Measurements from ENCODE around the gene ADAMTS9.

The ADAMTS9 gene, protein sequence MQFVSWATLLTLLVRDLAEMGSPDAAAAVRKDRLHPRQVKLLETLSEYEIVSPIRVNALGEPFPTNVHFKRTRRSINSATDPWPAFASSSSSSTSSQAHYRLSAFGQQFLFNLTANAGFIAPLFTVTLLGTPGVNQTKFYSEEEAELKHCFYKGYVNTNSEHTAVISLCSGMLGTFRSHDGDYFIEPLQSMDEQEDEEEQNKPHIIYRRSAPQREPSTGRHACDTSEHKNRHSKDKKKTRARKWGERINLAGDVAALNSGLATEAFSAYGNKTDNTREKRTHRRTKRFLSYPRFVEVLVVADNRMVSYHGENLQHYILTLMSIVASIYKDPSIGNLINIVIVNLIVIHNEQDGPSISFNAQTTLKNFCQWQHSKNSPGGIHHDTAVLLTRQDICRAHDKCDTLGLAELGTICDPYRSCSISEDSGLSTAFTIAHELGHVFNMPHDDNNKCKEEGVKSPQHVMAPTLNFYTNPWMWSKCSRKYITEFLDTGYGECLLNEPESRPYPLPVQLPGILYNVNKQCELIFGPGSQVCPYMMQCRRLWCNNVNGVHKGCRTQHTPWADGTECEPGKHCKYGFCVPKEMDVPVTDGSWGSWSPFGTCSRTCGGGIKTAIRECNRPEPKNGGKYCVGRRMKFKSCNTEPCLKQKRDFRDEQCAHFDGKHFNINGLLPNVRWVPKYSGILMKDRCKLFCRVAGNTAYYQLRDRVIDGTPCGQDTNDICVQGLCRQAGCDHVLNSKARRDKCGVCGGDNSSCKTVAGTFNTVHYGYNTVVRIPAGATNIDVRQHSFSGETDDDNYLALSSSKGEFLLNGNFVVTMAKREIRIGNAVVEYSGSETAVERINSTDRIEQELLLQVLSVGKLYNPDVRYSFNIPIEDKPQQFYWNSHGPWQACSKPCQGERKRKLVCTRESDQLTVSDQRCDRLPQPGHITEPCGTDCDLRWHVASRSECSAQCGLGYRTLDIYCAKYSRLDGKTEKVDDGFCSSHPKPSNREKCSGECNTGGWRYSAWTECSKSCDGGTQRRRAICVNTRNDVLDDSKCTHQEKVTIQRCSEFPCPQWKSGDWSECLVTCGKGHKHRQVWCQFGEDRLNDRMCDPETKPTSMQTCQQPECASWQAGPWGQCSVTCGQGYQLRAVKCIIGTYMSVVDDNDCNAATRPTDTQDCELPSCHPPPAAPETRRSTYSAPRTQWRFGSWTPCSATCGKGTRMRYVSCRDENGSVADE (N-terminal part only)

DNA sequence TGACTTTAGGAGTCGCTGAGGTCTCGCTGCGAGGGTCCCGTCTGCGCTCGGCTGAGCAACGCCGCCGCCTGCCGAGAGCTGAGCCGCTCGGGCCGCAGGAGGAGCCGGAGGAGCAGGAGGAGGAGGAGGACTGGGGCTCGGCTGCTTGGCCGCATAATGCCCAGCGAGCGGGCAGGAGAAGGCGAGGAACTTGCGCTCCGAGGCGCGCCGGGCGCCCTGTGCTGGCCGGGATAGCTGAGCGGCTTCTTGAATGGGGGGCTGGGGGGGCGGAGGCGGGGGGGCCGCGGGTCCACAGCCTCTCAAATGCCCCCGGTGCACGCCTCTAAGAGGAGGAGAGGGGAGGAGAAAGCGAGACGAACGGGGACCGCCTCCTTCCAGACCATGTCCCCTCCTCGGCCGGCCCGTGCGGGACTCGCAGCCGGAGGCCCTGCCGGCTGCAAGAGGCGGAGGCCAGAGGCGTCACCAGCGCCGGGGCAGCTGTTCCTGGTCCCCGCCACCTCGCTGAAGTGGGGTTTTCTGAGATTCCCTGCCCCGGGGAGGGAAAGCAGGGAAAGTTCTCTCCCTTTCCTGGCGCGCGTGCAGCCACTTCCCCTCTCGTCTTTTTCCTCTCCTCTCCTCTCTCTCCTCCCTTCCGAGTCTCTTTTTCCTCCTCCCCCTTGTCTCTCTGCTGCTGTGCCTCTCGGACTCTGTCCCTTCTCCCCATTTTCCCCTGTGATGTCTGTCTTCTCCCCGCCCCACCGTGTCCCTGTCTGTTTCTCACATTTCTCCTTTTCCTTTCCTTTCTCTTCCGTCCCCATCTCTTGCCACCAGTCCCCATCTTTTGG is at the start of gene ADAMTS9:
Gene ADAMTS9, minus strand, starts transcription at position 220 of the 824 bp plus-strand sequence. CDS start 343 bp downstream, outside the sequence.
- DNase-seq, result no peak

DNA sequence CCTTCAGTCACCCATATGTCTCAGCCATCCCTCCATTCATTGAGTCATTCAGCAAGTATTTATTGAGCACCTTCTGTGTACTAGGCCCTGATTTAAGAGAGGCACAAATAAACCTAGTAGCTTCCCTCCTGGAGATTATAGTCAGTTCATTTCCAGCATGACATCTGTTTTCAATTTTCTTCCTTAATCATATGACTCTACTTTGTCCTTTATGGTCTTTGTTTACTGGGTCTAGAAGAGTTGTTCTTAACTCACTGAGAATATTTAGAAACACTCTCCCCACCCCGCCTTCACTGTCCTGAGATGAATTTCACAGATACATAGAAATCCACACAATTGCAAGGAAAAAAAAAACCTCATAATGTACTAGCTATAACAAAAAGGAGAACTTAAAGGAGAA is 44.8 kb upstream of the ADAMTS9 start:
- no peak for DNase-seq

DNA sequence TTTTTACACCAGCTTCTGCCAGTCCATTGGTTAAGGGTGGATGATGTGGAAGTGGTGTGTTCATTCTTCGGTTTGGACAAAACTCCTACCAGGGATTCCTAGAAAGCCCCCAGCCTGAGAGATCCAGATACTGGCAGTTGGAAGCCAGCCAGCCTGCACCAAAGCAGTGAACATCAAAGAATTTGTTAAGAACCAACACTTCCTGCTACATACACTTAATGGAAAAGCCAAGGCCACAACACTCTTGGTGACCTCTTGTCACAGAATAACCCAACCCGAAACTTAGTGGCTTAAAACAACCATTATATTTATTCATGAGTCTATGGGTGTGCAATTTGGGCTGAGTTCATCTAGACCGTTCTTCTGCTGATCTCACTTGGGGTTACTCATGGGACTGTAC is 42.9 kb upstream of the ADAMTS9 start:
- no peak for DNase-seq

DNA sequence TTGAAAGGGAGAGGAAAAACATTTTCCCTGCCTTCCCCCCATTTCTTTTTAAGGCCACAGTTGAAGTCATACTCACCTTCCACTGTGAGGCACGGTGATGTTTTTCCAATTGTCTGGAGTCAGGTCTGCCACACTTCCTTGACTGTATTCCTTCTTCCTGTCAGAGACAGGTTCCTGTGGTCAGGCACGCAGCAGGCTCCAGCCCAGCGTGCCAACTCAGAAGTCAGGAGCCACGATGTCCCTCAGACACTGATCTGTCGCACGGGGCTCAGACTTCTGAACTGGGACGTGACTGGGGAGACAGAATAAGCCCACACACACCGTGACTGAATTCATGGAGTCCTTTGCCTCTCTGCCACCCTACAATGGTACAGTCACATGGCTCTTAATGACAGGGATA is 41.2 kb upstream of the ADAMTS9 start:
- DNase-seq, result no peak

DNA sequence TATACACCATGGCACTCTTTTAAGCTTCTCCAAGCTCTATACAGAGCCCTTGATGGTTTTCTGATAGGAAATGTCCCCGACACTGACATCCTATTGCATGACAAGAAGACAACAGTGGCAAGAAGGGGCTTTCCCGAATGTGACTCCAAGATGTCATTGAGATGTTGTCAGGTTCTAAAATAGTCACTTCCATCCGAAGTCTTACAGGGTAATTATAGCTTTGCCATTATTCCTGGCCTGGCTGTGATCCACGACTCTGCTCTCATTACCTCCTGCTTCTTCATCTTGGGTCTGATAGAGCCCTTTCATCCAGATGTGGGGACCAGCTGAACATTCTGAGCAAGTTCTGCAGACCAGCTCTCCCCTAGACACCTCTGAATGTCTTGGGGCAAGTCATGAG is 40.6 kb upstream of the ADAMTS9 start:
- no peak for DNase-seq

DNA sequence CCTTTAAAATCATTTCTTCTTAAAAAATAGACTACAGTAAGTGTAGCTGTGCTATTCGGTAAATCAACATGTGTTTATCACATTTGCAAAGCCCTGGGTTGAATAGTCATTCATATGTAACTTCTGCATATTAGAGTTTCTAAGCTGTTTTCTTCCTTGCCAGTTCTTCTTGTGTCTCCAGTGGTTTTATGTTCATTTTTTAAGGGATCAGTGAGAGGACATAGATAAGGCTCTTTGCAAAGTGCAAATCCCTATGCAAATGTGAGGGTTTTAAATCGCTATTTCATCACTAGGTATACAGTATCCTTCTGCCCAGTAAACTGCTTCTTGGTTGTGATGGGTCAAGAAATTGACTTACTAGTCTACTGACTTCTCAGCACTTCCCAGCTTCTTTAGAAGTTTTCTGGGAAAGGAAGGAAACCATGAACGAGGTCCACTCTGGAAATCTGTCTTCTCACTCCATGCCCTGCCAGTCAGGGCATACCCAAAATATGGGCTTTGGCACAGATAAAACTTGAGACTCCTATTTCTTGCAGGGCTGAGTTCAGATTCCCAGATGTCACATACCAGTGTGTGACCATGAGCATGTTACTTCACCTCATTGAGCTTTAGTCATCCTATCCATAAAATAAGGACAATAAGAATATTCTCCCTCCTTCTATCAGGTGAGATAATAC is 38.8 kb upstream of the ADAMTS9 start:
- no peak for DNase-seq

DNA sequence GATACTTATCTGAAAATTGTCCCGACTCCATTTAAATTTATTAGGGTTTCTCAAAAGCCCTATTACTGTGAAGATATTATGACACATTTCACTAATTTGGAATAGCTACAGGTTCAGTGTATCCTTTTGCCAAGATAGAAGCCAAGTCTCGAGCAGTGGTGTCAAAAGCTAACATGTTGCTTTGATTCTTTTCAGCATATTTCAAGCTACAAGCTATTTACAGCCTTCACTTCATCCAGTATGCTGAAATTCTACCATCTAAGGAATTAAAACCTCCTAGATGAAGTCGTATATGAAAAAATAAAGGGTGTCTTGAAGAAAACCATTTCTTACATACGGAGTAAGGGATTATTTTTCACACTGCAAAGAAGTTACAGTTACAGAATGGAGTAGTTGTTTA is 31.2 kb upstream of the ADAMTS9 start:
- no peak for DNase-seq

DNA sequence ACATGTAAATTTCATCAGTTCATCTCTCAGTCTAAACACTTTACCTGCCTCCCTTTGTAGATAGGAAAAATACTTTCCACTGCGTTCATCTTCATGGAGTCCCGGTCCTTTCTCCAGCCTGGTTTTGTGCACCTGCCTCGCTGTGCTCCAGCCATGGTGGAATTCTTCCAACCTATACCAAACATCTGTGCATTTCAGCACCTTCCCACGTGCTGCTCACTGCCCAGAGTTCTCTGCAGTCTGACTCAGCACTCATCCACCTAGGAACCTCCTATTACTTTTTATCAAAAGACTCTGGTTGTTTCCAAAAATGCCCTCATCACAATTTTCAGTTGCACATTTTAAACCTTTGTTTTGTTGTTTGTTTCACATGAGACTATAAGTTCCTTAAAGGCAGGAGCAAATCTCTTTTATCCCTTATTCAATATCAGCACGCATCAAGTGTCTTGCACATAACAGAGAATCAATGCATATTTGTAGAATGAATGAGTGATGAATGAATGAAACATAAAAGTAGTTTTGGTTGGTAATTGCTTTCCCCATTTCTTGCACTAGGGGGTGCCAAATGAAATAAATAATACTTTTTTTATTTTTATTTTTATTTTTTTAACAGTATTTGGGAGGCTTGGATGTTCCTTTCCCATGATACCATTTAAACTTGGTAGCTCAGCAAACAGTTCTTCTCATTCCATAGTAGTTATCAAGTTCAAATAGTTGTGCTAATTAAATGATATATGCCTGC is 30.2 kb upstream of the ADAMTS9 start:
- no peak for DNase-seq

DNA sequence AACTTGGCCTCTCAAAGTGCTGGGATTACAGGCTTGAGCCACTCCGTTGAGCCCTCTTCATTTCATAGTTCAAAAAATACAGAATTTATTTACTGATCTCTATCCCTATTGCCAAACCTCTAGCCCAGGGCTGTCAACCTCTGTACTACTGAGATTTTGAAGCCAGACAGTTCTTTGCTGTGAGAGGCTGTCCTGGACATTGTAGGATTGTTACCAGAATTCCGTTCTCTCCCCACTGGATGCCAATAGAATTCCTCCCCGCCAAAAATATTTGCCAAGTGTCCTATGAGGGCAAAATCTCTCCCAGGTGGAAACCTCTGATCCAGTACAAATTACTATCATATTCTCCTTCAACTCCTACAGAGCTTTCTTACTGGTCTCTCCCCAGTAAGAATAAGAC is 29.6 kb upstream of the ADAMTS9 start:
- DNase-seq, result no peak

DNA sequence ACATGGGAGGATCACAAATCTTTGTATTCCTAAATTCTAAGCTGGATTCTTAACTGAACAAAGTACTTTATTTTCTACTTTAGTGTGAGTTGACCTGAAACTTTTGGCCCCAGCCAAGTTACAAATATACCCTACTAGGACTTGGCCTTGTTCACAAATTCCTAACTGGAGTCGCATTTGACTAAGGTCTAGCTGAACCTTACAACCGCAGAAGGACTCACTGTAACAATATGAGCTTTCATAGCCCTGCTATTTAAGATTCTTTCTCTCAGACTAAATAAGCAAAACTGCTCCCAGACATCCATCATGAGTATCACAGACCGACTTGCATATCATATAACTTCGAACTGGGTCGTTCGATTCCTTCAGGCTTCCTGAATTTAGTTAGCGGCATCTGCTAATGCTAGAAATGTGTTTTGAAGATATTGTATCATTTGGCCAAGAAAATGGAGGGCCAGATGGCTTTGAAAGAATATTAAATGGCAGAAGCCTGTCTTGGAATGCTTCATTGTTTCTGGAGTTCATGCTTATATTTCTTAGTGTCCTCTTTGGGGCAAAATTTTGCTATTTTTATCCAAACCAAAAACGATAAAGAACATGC is 28.4 kb upstream of the ADAMTS9 start:
- no peak for DNase-seq

DNA sequence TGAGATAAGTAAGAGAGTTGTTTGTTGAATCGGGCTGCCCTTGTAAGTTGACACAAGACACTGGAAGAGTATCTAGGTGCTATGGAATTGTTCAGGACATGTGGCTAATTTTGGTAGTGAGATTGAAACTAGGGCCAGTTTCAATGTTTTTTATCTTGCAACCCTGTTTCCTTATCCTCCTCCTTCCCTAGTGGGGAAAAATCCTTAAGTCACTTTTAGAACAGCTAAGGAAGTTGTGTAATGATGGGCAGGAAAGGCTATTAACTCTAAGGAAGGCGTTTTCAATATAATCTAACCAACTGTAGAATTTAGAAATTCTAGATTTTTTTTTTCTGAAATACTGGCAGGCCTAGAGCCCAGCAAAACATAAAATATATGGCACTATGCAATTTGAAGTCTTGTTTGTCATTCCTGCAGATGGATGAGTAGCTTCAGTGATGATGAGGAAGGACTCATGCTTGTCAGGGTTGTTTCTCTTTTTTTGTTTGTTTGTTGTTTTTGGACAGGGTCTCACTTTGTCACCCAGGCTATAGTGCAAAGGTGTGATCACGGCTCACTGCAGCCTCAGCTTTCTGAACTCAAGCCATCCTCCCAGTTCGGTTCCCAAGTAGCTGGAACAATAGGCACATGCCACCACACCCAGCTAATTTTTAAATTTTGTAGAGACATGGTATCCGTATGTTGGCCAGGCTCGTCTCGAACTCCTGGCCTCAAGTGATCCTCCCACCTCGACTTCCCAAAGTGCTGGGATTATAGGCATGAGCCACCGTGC is 27.6 kb upstream of the ADAMTS9 start:
- DNase-seq, result no peak

DNA sequence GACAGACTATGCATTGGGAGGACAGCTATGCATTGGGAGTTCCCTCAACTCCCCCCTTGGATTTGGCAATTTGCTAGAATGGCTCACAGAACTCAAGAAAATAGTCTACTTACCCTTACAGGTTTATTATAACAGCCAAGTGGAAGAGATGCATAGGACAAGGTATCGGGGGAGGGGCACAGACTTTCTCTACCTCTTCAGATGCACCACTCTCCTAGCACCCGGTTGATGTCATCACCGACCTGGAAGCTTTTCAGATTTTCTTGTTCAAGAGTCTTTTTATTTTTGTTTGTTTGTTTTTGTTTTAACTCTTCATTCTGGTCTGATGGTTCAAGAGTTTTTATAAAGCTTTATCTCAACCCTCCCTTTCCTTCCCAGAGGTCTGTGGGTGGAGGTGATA is 20.7 kb upstream of the ADAMTS9 start:
- no peak for DNase-seq

DNA sequence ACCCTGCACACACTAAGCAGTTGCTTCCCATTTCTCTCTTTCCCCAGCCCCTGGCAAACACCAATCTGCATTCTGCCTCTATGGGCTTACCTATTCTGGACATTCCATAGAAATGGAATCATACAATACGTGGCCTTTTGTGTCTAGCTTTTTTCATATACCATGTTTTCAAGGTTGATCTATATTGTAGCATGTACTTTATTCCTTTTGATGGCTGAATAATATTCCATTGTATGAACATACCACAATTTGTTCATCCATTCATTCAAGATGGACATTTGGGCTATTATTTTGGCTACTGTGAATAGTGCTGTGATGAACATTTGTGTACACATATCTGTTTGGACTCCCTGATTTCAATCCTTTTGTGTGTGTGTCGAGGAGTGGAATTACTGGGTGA is 18.1 kb upstream of the ADAMTS9 start:
- no peak for DNase-seq

DNA sequence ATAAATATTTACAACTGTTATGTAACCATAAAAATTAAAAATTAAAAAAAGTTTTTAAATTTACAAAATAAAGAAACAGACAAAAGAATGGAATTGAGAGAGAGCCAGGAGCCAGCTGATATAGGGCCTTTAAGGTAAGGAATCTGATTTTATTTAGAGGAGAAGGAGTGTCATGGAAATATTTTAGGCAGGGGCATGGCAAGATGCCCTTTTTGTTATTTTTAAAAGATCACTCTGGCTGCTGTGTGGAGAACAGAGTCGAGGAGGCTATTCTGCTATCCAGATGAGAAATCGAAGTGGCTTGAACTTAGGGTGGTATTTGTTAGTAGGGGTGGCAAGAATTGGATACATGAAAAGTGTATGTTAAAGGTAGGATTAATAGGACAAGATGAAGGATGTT is 9.1 kb upstream of the ADAMTS9 start:
- no peak for DNase-seq

DNA sequence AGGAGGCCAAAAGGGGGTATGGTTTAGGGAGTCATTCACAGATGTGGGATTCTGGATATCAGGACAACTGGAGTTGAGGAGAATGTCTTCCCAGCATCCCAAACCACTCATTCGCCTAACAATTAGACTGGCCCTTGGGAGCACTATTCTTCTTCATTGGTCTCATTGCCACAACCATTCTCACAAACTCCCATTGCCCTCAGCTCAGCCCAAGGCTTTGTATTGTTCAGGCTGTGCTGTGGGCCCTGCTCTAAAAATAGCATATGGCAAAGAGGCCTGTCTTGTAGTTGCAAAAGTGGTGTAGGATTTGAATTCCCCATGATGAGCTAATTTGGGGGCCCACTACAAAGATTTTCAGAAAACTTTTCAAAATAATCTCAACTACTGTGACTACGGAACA is 6.3 kb upstream of the ADAMTS9 start:
- DNase-seq, result no peak

DNA sequence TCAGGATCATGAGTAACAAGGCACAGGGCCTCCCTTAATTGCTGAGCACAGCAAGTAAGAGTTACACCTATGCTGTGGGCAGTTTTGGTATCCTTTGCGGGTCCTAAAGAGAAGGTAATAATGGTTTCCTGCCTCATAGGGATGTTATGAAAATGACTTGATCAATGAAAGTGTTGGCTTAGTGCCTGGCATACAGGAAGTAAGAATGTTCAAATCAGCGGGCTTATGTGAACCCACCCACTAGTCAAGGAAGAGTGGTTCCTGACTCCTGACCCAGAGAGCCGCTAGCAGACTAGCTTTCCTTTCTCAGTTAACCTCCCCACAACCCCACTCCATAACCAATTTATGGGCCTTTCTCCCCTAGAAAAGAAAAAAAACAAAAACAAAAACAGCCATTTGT is 5.2 kb upstream of the ADAMTS9 start:
- no peak for DNase-seq

DNA sequence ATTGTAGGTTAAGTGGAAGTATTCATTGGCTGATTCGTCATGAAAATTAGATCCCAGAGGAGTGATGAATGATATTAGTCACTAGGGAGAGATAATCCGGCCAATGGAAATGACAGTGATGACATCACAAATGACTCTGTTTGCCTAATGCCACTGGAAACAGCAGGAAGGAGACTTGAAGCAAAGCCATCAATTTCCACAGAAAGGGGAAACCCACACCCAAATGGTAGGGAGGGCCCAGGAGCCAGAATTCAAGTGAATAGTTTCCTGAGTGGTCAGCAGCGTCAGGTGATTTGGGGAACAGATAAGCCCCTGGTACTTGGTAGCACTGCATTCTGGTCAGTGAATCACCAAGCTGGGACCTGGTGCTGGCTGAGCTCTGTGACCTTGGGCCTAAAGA is 3.3 kb upstream of the ADAMTS9 start:
- DNase-seq, result no peak

DNA sequence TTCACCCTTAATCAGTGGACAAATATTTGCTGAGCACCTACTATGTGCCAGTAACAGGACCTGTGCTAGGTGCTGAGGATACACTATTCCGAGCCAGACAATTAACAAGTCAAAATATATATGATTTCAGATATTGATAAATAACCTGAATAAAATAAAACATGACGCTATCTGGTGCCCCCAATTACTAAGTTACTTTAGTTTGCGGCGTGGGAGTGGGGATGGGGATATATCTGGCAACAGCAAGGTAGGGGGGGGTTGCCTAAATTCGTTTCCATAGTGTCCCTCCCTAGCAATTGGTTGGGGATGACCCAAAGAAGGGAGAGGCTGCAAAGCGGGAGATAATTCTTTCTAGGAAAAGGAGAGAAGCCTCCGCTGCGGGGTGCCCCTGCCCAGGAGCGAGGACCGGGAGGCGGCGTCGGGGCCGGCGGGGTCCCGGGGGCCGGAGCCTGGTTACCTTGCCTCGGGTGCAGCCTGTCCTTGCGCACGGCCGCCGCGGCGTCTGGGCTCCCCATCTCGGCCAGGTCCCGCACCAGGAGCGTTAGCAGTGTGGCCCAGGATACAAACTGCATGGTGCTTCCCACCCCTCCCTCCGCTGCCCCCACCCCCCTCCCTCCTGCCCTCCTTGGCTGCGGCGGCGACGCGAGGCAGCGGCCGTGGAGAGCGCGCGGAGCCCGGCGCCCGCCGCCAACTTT is 567 bp downstream of the ADAMTS9 start:
- DNase-seq, result no peak

DNA sequence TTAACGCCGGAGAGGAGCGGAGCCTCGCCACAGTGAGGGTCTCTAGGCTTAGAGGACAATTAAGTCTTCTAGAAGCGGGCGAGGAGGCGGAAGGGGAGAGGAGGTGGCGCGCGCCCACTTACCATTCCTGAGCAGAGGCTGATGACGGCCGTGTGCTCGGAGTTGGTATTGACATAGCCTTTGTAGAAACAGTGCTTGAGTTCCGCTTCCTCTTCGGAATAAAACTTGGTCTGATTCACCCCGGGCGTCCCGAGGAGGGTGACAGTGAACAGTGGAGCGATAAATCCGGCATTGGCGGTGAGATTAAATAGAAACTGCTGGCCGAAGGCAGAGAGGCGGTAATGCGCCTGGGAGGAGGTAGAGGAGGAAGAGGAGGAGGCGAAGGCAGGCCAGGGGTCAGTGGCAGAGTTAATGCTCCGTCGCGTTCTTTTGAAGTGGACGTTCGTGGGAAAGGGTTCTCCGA is 1.3 kb downstream of the ADAMTS9 start:
- DNase-seq, result no peak
